Measurements from ENCODE around the gene RAB3GAP2. TPM values are rescaled to one million over a fixed set of nuclear protein-coding genes. Genes with fewer than 3 reads are reported as not detected.

RAB3GAP2 gene
- 47.3 and 52.7 TPM in 2 replicates for total RNA-seq

GRCh38 chr1:220272047-220272840 lies at the start of gene RAB3GAP2:
RAB3GAP2 (minus strand) TSS chr1:220272453; CDS start chr1:220272337, 116 bp downstream.

Other genes starting within 250 kb of the RAB3GAP2 start
- 235 and 253 TPM in 2 replicates for gene EPRS1, start 225.9 kb downstream of the RAB3GAP2 start, total RNA-seq
- 23.1 and 26.9 TPM in 2 replicates for gene BPNT1, start 182.7 kb downstream of the RAB3GAP2 start, total RNA-seq
- gene IARS2, start 178.3 kb downstream of the RAB3GAP2 start, total RNA-seq = 99.8 and 113 TPM in 2 replicates

Measured in uterine smooth muscle cell (primary cell).